Tibial nerve (tissue), 4 donors: ENCODE data around the gene KNG1. TPM values are rescaled to one million over a fixed set of nuclear protein-coding genes. Genes with fewer than 3 reads are reported as not detected.
"Not testable (repeated sequence)": the region's sequence is repeated elsewhere in the genome, so short reads cannot be mapped to it uniquely, and the experiment has no call there.

Experiments
- DNase-seq, 2 donors: peaks; one replicate each; pipeline ENCODE4 v3.0.0-alpha.2; 2019; ENCODE audit warnings: low spot score in 2 of 2
- H3K27ac ChIP-seq, 4 donors: fragments of 200-600 bp; sonication (generic) in 3 of 4; one replicate each; pipeline ENCODE4 v1.5.1; 2017 to 2019; ENCODE audit warnings: mild to moderate bottlenecking in 1 of 4
- H3K27me3 ChIP-seq, 2 donors: fragments of 200-600 bp; sonication (generic) in 1 of 2; one replicate each; pipeline versions ENCODE4 v1.5.1 to v1.6.0; 2017 to 2019
- H3K36me3 ChIP-seq, 3 donors: fragments of 200-600 bp; sonication (generic); one replicate each; pipeline ENCODE4 v1.5.1; 2018 to 2019
- H3K4me1 ChIP-seq, 4 donors: fragments of 200-600 bp; sonication (generic) in 3 of 4; one replicate each; pipeline ENCODE4 v1.5.1; 2017 to 2019
- H3K4me3 ChIP-seq, 4 donors: fragments of 200-600 bp; sonication (generic) in 3 of 4; one replicate each; pipeline ENCODE4 v1.5.1; 2017 to 2019; ENCODE audit warnings: mild to moderate bottlenecking in 1 of 4, moderate library complexity in 1 of 4
- H3K9me3 ChIP-seq, 4 donors: fragments of 200-600 bp; sonication (generic) in 3 of 4; one replicate each; pipeline ENCODE4 v1.5.1; 2017 to 2019
- EP300 ChIP-seq, 2 donors: sonication (generic); formaldehyde crosslinking; IDR thresholded peaks; one replicate each; pipeline ENCODE4 v1.6.1; 2017; ENCODE audit warnings: antibody characterized with exemption in 2 of 2, mild to moderate bottlenecking in 1 of 2
- POLR2A ChIP-seq, 2 donors: fragments of 450-650 bp; IDR thresholded peaks; one replicate each; pipeline ENCODE4 v1.6.1; 2017; ENCODE audit warnings: antibody characterized with exemption in 2 of 2, mild to moderate bottlenecking in 2 of 2, moderate library complexity in 2 of 2
- WGBS, 2 donors: methylation state at CpG; one replicate each; pipeline ENCODE4 v1.1.5; 2018; 5-methylcytosine and 5-hydroxymethylcytosine counted together
- total RNA-seq, 4 donors: library from RNA; depleted of rRNA; stranded (reverse); fragments of >200 nt; gene quantifications; one replicate each; pipeline ENCODE4 v1.1.0, GENCODE V29; 2016
- TF ChIP-seq, protein P1 (sequence below), 5 experiments: fragments of 200-600 bp in 3 of 5; fragments of 450-650 bp in 2 of 5; sonication (generic) in 3 of 5; IDR thresholded peaks; one replicate each; pipeline ENCODE4 v1.5.1; 2016 to 2019; ENCODE audit warnings: antibody characterized with exemption in 5 of 5, mild to moderate bottlenecking in 3 of 5, moderate library complexity in 2 of 5

The KNG1 gene
- total RNA-seq, 4 donors from 2014 or later, result not detected

DNA sequence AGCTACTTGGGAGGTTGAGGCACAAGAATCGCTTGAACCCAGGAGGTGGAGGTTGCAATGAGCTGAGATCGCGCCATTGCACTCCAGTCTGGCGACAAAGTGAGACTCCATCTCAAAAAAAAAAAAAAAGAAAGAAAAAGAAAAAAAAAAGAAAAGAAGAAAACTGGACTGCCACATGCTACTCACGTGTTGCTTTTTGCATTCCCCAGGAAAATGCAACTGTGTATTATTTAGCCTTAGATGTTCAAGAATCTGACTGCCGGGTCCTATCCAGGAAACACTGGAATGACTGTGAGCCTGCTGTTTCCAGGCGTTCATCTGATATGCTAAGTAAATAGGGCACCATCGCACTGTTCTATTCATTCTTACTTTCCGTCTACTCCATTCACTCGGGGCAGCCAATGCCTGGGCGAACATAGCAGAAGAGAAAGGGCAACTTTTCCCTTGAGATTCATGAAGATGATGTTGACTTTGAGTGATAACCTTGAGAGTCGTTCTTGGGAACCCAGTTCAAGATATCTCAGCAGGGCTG, 30.0 kb upstream of the KNG1 start:
- TF ChIP-seq EP300 (IDR thresholded peaks at IDR 0.05), result no peak
- TF ChIP-seq, protein P1, sequence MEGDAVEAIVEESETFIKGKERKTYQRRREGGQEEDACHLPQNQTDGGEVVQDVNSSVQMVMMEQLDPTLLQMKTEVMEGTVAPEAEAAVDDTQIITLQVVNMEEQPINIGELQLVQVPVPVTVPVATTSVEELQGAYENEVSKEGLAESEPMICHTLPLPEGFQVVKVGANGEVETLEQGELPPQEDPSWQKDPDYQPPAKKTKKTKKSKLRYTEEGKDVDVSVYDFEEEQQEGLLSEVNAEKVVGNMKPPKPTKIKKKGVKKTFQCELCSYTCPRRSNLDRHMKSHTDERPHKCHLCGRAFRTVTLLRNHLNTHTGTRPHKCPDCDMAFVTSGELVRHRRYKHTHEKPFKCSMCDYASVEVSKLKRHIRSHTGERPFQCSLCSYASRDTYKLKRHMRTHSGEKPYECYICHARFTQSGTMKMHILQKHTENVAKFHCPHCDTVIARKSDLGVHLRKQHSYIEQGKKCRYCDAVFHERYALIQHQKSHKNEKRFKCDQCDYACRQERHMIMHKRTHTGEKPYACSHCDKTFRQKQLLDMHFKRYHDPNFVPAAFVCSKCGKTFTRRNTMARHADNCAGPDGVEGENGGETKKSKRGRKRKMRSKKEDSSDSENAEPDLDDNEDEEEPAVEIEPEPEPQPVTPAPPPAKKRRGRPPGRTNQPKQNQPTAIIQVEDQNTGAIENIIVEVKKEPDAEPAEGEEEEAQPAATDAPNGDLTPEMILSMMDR (IDR thresholded peaks at IDR 0.05), result no peak
- no peak for TF ChIP-seq POLR2A (IDR thresholded peaks at IDR 0.05)
- WGBS, 2 donors, result 87 to 88% methylated on average over 12 of the region's 12 CpGs
- Histone ChIP-seq H3K27me3 (peaks cover 0 to 5% of the 10 kb centered on the region in 2 donors), H3K4me3 (no peak overlapping the region), H3K4me1 (no peaks in the 10 kb centered on the region), H3K27ac (no peak overlapping the region), H3K36me3 (no peaks in the 10 kb centered on the region), H3K9me3 (peaks cover 0 to 9% (median 0%) of the 10 kb centered on the region in 4 donors)
- DNase-seq, result no peak

DNA sequence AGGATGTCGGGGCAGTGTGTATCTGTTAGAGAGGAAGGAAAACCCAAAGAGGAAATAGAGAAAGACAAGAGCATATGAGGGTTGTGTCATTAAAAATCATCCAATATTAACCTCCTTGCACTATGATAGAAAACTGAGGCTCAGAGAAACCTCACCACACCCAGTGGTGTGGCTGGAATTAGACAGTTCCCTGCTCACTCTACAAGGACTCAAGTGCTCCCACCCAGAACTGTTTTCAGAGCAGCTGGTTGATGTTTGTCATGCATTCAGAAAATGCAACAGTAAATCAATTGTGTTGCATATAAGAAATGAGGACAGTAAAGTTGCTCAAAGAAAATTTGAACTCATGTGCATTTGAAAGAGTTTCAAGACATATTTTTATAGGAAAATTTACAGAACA, 26.9 kb upstream of the KNG1 start:
- not testable (repeated sequence) for H3K4me1 ChIP-seq, DNase-seq, H3K27ac ChIP-seq, H3K27me3 ChIP-seq, H3K9me3 ChIP-seq, H3K4me3 ChIP-seq, H3K36me3 ChIP-seq
- WGBS, 2 donors, result 75 to 92% methylated on average over 1 of the region's 1 CpG

DNA sequence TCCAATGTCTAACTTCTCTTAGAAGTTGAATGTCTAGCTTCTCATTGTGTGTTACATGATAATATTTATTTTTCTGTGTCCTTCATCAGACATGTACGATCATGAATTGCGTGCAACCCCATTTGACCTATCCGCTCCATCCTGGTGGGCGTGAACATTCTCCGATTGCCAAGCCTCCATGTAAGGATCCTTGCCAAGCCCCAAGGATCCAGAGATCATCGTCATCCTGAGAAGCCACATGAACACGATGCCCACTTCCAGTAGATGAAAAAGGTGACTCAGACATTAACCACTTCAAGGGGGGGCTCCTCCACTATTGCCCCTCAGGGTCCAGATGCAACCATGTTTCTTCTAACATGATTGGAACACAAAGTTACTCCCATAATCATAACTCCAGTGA, 25.5 kb upstream of the KNG1 start:
- H3K36me3 ChIP-seq, result no peaks in the 10 kb centered on the region
- no peak for TF ChIP-seq EP300 (IDR thresholded peaks at IDR 0.05)
- TF ChIP-seq, protein P1 (IDR thresholded peaks at IDR 0.05), result no peak
- no peak for TF ChIP-seq POLR2A (IDR thresholded peaks at IDR 0.05)

DNA sequence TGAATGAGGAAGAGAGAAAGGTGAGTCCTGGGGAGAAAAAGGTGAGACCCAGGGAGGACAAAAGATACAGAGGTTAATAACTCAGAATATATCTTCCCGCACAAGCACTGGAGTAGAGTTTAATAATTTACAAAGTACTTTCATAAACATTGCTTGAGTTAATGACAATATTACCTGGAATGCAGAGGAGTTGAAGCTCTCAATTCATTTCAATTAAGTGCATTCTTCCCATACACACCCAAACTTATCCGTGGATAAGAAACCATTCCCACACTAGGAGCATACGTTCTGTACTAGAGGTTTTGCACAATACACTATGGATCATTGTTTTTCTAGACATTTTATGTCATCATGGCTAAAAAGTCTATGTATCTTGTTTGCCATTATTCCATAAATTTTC, 23.3 kb upstream of the KNG1 start:
- H3K9me3 ChIP-seq, result no peaks in the 10 kb centered on the region
- H3K36me3 ChIP-seq, result no peaks in the 10 kb centered on the region
- H3K4me1 ChIP-seq, result no peaks in the 10 kb centered on the region
- WGBS, 2 donors, result 75% methylated on average over 3 of the region's 3 CpGs
- H3K27me3 ChIP-seq, result no peaks in the 10 kb centered on the region
- TF ChIP-seq, protein P1 (IDR thresholded peaks at IDR 0.05), result no peak
- no peak for TF ChIP-seq POLR2A (IDR thresholded peaks at IDR 0.05)
- no peak for TF ChIP-seq EP300 (IDR thresholded peaks at IDR 0.05)
- DNase-seq, result no peak
- no peak overlapping the region for H3K4me3 ChIP-seq
- H3K27ac ChIP-seq, result no peak overlapping the region

More for the DNA sequence above, 25.5 kb upstream of the KNG1 start:
- no peaks in the 10 kb centered on the region for H3K9me3 ChIP-seq
- no peak overlapping the region for H3K4me3 ChIP-seq
- DNase-seq, result no peak
- no peak overlapping the region for H3K27ac ChIP-seq
- no peaks in the 10 kb centered on the region for H3K4me1 ChIP-seq
- WGBS, 2 donors, result 85 to 90% methylated on average over 7 of the region's 7 CpGs
- H3K27me3 ChIP-seq, result no peaks in the 10 kb centered on the region

DNA sequence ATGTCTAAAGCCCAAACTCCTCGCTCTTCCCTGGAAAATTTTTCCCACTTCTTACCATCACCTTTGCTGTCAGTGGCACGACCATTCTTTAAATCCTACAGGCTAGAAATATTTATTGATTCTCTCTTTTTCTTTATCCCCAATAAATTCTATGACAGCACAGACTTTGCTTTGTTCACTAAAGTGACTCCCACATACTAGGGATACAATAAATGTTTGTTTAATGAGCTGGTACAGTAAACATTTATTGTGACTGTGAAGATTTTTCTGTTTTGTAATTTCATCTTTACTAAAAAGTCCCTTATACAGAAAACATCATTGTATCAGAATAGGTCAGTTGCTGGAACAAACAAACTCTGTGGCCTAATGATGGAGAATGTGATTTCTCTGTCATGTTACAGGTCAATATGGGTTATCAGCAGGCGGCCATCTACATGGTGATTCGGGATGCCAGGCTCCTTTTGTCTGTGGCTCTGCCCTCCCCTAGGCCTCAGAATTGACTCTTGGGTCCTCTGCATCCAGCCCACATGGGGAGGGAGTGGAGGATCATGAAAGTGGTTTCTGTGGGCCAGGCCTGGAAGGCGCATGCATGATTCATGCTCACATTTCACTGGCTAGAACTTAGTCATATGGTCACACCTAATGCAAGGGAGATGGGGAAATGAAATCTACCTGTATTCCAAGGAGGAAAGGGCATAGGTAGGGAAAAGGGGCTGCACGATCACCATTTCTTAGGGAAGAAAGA, 22.7 kb upstream of the KNG1 start:
- Histone ChIP-seq H3K4me3 (no peak overlapping the region), H3K27ac (no peak overlapping the region), H3K27me3 (no peaks in the 10 kb centered on the region), H3K36me3 (no peaks in the 10 kb centered on the region), H3K4me1 (no peaks in the 10 kb centered on the region), H3K9me3 (no peaks in the 10 kb centered on the region)
- no peak for DNase-seq
- no peak for TF ChIP-seq EP300 (IDR thresholded peaks at IDR 0.05)
- TF ChIP-seq POLR2A (IDR thresholded peaks at IDR 0.05), result no peak
- TF ChIP-seq, protein P1 (IDR thresholded peaks at IDR 0.05), result no peak
- WGBS, 2 donors, result 76 to 82% methylated on average over 6 of the region's 6 CpGs
